Rectal smooth muscle tissue (tissue), 1 donor: ENCODE measurements around the gene MYL11.

Experiments
- H3K27ac ChIP-seq: one replicate; pipeline ENCODE4 v1.7.0; 2013; ENCODE audit warnings: low read depth, low read length, inconsistent platforms
- H3K27me3 ChIP-seq: one replicate; pipeline ENCODE4 v1.7.0; 2013; ENCODE audit warnings: low read length; ENCODE audit not compliant: control insufficient read depth, insufficient read depth
- H3K36me3 ChIP-seq: one replicate; pipeline ENCODE4 v1.7.0; 2013; ENCODE audit warnings: low read length; ENCODE audit not compliant: control insufficient read depth, insufficient read depth
- H3K4me1 ChIP-seq: one replicate; pipeline ENCODE4 v1.7.0; 2013; ENCODE audit warnings: low read length; ENCODE audit not compliant: control insufficient read depth, insufficient read depth
- H3K4me3 ChIP-seq: one replicate; pipeline ENCODE4 v1.7.0; 2013; ENCODE audit warnings: low read length
- H3K9ac ChIP-seq: one replicate; pipeline ENCODE4 v1.7.0; 2013; ENCODE audit warnings: low read length

MYL11 gene

GRCh38 chr16:30356401-30357084 lies 18.1 kb upstream of the MYL11 start:
- Histone ChIP-seq H3K9ac (peak overlapping the region; percentile 96), H3K4me1 (peaks cover 36% of the 10 kb centered on the region), H3K36me3 (peaks cover 26% of the 10 kb centered on the region), H3K27me3 (no peaks in the 10 kb centered on the region), H3K27ac (peak overlapping the region; percentile 95), H3K4me3 (peak overlapping the region; percentile 93)

GRCh38 chr16:30357085-30357714 lies 17.4 kb upstream of the MYL11 start:
- H3K4me1 ChIP-seq: peaks cover 30% of the 10 kb centered on the region
- H3K27me3 ChIP-seq: no peaks in the 10 kb centered on the region
- H3K27ac ChIP-seq: no peak overlapping the region
- no peak overlapping the region for H3K9ac ChIP-seq
- H3K4me3 ChIP-seq: no peak overlapping the region
- H3K36me3 ChIP-seq: peaks cover 23% of the 10 kb centered on the region

GRCh38 chr16:30357715-30358576 lies 16.7 kb upstream of the MYL11 start:
- no peak overlapping the region for H3K27ac ChIP-seq
- peaks cover 24% of the 10 kb centered on the region for H3K4me1 ChIP-seq
- H3K9ac ChIP-seq: no peak overlapping the region
- no peak overlapping the region for H3K4me3 ChIP-seq
- peaks cover 20% of the 10 kb centered on the region for H3K36me3 ChIP-seq
- no peaks in the 10 kb centered on the region for H3K27me3 ChIP-seq

- peaks cover 22% of the 10 kb centered on the region for H3K4me1 ChIP-seq
- no peak overlapping the region for H3K4me3 ChIP-seq
- H3K27ac ChIP-seq: no peak overlapping the region
- no peaks in the 10 kb centered on the region for H3K27me3 ChIP-seq
- H3K36me3 ChIP-seq: peaks cover 18% of the 10 kb centered on the region
- no peak overlapping the region for H3K9ac ChIP-seq
Measured at GRCh38 chr16:30358577-30358936, 16.0 kb upstream of the MYL11 start.

GRCh38 chr16:30358990-30359870 lies 15.4 kb upstream of the MYL11 start:
- H3K36me3 ChIP-seq: peaks cover 18% of the 10 kb centered on the region
- peaks cover 18% of the 10 kb centered on the region for H3K4me1 ChIP-seq
- H3K27me3 ChIP-seq: no peaks in the 10 kb centered on the region
- no peak overlapping the region for H3K9ac ChIP-seq
- H3K27ac ChIP-seq: no peak overlapping the region
- no peak overlapping the region for H3K4me3 ChIP-seq

- Histone ChIP-seq H3K4me1 (peaks cover 14% of the 10 kb centered on the region), H3K9ac (no peak overlapping the region), H3K4me3 (no peak overlapping the region), H3K27me3 (no peaks in the 10 kb centered on the region), H3K27ac (no peak overlapping the region), H3K36me3 (peaks cover 21% of the 10 kb centered on the region)
Measured at GRCh38 chr16:30359871-30360170, 14.8 kb upstream of the MYL11 start.

- Histone ChIP-seq H3K4me3 (no peak overlapping the region), H3K27ac (no peak overlapping the region), H3K9ac (no peak overlapping the region), H3K4me1 (peaks cover 6% of the 10 kb centered on the region), H3K36me3 (peaks cover 21% of the 10 kb centered on the region), H3K27me3 (no peaks in the 10 kb centered on the region)
Measured at GRCh38 chr16:30361180-30361579, 13.4 kb upstream of the MYL11 start.

- H3K4me1 ChIP-seq: peaks cover 9% of the 10 kb centered on the region
- no peaks in the 10 kb centered on the region for H3K27me3 ChIP-seq
- no peak overlapping the region for H3K27ac ChIP-seq
- H3K9ac ChIP-seq: no peak overlapping the region
- no peak overlapping the region for H3K4me3 ChIP-seq
- peaks cover 9% of the 10 kb centered on the region for H3K36me3 ChIP-seq
Measured at GRCh38 chr16:30365200-30365599, 9.4 kb upstream of the MYL11 start.

- Histone ChIP-seq H3K36me3 (peaks cover 6% of the 10 kb centered on the region), H3K4me3 (no peak overlapping the region), H3K27ac (no peak overlapping the region)
Measured at GRCh38 chr16:30366511-30366910, 8.1 kb upstream of the MYL11 start.

GRCh38 chr16:30367349-30368009 lies 7.1 kb upstream of the MYL11 start:
- no peaks in the 10 kb centered on the region for H3K27me3 ChIP-seq
- no peak overlapping the region for H3K27ac ChIP-seq
- peak overlapping the region; percentile 90 for H3K4me3 ChIP-seq
- no peak overlapping the region for H3K9ac ChIP-seq
- peaks cover 9% of the 10 kb centered on the region for H3K4me1 ChIP-seq
- H3K36me3 ChIP-seq: peaks cover 6% of the 10 kb centered on the region

More at GRCh38 chr16:30366511-30366910, 8.1 kb upstream of the MYL11 start:
- no peak overlapping the region for H3K9ac ChIP-seq
- H3K4me1 ChIP-seq: peaks cover 9% of the 10 kb centered on the region
- H3K27me3 ChIP-seq: no peaks in the 10 kb centered on the region

- H3K36me3 ChIP-seq: peaks cover 3% of the 10 kb centered on the region
- peaks cover 9% of the 10 kb centered on the region for H3K4me1 ChIP-seq
- H3K4me3 ChIP-seq: peak overlapping the region; percentile 90
- no peaks in the 10 kb centered on the region for H3K27me3 ChIP-seq
- H3K9ac ChIP-seq: peak overlapping the region; percentile 72
- H3K27ac ChIP-seq: peak overlapping the region; percentile 61
Measured at GRCh38 chr16:30368122-30368791, 6.3 kb upstream of the MYL11 start.
